ENCODE measurements around the gene SECISBP2L. TPM values are rescaled to one million over a fixed set of nuclear protein-coding genes. Genes with fewer than 3 reads are reported as not detected.

The SECISBP2L gene
- total and polyA plus RNA-seq, 9 of the 15 experiments (the other 6 are each of a cell fraction or from before 2014, with no cell fraction given), result 0.55 to 14.1 (median 10.4) TPM

DNA sequence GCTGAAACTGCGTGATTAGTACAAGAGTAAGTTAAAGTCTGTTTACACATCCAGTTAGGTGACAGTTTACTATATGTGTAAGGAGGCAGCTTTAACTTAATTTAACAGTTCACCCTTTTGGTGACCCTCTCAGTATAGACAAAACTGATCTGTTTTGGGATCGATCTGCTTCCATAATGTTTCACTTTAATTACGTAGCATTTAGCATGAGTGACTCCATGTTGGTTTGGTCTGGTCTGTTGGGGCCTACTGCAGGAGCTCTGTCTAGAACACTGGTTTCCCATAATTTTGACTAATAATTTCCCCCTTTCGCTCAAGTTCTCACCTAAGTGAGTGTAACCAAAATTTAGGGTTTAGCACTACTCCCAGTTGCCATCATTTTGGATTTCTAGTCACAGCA lies 6.4 kb upstream of the SECISBP2L start:
- no peaks in the 10 kb centered on the region for H3K36me3 ChIP-seq (ENCODE audit: control insufficient read depth, insufficient read depth, low read length)
- in situ Hi-C loops (cut with MboI), result no loop called here
- BruUV-seq (replicated peaks), result no TSS peak
- H3K9me1 ChIP-seq (ENCODE audit: control insufficient read depth, insufficient read depth, low read length), result no peaks in the 10 kb centered on the region
- POLR2A ChIA-PET, result no interaction called here
- H3K27me3 ChIP-seq (ENCODE audit: control insufficient read depth in 2 of 2, insufficient read depth in 2 of 2, low read length in 2 of 2), result no peaks in the 10 kb centered on the region
- intact Hi-C loops (cut with micrococcal nuclease), result no loop called here
- H4K20me1 ChIP-seq (replicated peaks; ENCODE audit: control insufficient read depth, insufficient read depth, low read length), result no peaks in the 10 kb centered on the region
- H2AFZ ChIP-seq (ENCODE audit: low read depth, low read length), result no peak overlapping the region
- 47% methylated on average over 4 of the region's 4 CpGs for WGBS (ENCODE audit: insufficient coverage, low coverage, missing lambda C conversion rate)
- no peak for ATAC-seq
- no peaks in the 10 kb centered on the region for H3K79me2 ChIP-seq (ENCODE audit: control insufficient read depth, insufficient read depth, low read length)
- DNase-seq (ENCODE audit: extremely low read depth in 1 of 4, low spot score in 3 of 4), result no peak
- no peaks in the 10 kb centered on the region for H3K9me3 ChIP-seq (replicated peaks; ENCODE audit: control insufficient read depth, insufficient read depth, low read depth, low read length)
- H3K27ac ChIP-seq (ENCODE audit: extremely low read depth, low read depth, low read length), result no peak overlapping the region
- no peak overlapping the region for H3K4me3 ChIP-seq
- FAIRE-seq, result no peak
- no peaks in the 10 kb centered on the region; a peak in 2 of 5 replicates for H3K4me1 ChIP-seq (replicated peaks in 1 of 2; ENCODE audit: control insufficient read depth in 2 of 2, insufficient read depth in 2 of 2, low read length in 2 of 2)
- CTCF ChIA-PET (ENCODE audit: low intra/inter-chr PET ratio), result no interaction called here
- no peak overlapping the region for H3K4me2 ChIP-seq (ENCODE audit: insufficient read depth, low read length)
- H3K9ac ChIP-seq (ENCODE audit: insufficient read depth in 1 of 2, low read depth in 2 of 2, low read length in 2 of 2), result no peak overlapping the region
- no peak for TF ChIP-seq ZNF77 (CRISPR knock-in tag; IDR thresholded peaks at IDR 0.05)
- TF ChIP-seq, protein P1, sequence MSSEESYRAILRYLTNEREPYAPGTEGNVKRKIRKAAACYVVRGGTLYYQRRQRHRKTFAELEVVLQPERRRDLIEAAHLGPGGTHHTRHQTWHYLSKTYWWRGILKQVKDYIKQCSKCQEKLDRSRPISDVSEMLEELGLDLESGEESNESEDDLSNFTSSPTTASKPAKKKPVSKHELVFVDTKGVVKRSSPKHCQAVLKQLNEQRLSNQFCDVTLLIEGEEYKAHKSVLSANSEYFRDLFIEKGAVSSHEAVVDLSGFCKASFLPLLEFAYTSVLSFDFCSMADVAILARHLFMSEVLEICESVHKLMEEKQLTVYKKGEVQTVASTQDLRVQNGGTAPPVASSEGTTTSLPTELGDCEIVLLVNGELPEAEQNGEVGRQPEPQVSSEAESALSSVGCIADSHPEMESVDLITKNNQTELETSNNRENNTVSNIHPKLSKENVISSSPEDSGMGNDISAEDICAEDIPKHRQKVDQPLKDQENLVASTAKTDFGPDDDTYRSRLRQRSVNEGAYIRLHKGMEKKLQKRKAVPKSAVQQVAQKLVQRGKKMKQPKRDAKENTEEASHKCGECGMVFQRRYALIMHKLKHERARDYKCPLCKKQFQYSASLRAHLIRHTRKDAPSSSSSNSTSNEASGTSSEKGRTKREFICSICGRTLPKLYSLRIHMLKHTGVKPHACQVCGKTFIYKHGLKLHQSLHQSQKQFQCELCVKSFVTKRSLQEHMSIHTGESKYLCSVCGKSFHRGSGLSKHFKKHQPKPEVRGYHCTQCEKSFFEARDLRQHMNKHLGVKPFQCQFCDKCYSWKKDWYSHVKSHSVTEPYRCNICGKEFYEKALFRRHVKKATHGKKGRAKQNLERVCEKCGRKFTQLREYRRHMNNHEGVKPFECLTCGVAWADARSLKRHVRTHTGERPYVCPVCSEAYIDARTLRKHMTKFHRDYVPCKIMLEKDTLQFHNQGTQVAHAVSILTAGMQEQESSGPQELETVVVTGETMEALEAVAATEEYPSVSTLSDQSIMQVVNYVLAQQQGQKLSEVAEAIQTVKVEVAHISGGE (CRISPR knock-in tag; IDR thresholded peaks at IDR 0.05), result no peak
- no peak for TF ChIP-seq ZSCAN29 (IDR thresholded peaks at IDR 0.05)
- no peak for TF ChIP-seq CREBBP (IDR thresholded peaks at IDR 0.05; ENCODE audit: low read depth, low read length)
- TF ChIP-seq, protein P2, sequence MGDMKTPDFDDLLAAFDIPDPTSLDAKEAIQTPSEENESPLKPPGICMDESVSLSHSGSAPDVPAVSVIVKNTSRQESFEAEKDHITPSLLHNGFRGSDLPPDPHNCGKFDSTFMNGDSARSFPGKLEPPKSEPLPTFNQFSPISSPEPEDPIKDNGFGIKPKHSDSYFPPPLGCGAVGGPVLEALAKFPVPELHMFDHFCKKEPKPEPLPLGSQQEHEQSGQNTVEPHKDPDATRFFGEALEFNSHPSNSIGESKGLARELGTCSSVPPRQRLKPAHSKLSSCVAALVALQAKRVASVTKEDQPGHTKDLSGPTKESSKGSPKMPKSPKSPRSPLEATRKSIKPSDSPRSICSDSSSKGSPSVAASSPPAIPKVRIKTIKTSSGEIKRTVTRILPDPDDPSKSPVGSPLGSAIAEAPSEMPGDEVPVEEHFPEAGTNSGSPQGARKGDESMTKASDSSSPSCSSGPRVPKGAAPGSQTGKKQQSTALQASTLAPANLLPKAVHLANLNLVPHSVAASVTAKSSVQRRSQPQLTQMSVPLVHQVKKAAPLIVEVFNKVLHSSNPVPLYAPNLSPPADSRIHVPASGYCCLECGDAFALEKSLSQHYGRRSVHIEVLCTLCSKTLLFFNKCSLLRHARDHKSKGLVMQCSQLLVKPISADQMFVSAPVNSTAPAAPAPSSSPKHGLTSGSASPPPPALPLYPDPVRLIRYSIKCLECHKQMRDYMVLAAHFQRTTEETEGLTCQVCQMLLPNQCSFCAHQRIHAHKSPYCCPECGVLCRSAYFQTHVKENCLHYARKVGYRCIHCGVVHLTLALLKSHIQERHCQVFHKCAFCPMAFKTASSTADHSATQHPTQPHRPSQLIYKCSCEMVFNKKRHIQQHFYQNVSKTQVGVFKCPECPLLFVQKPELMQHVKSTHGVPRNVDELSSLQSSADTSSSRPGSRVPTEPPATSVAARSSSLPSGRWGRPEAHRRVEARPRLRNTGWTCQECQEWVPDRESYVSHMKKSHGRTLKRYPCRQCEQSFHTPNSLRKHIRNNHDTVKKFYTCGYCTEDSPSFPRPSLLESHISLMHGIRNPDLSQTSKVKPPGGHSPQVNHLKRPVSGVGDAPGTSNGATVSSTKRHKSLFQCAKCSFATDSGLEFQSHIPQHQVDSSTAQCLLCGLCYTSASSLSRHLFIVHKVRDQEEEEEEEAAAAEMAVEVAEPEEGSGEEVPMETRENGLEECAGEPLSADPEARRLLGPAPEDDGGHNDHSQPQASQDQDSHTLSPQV (IDR thresholded peaks at IDR 0.05), result peak; percentile 72
- no peak for TF ChIP-seq RNF2 (IDR thresholded peaks at IDR 0.05)
- TF ChIP-seq RCOR1 (IDR thresholded peaks at IDR 0.05; ENCODE audit: borderline replicate concordance in 1 of 2, low read depth in 2 of 2, low read length in 2 of 2), result no peak
- TF ChIP-seq OTX1 (CRISPR knock-in tag; IDR thresholded peaks at IDR 0.05), result no peak
- TF ChIP-seq ZBED1 (IDR thresholded peaks at IDR 0.05), result no peak
- TF ChIP-seq CBX5 (IDR thresholded peaks at IDR 0.05; ENCODE audit: borderline replicate concordance, low read depth), result no peak
- TF ChIP-seq, protein P3, sequence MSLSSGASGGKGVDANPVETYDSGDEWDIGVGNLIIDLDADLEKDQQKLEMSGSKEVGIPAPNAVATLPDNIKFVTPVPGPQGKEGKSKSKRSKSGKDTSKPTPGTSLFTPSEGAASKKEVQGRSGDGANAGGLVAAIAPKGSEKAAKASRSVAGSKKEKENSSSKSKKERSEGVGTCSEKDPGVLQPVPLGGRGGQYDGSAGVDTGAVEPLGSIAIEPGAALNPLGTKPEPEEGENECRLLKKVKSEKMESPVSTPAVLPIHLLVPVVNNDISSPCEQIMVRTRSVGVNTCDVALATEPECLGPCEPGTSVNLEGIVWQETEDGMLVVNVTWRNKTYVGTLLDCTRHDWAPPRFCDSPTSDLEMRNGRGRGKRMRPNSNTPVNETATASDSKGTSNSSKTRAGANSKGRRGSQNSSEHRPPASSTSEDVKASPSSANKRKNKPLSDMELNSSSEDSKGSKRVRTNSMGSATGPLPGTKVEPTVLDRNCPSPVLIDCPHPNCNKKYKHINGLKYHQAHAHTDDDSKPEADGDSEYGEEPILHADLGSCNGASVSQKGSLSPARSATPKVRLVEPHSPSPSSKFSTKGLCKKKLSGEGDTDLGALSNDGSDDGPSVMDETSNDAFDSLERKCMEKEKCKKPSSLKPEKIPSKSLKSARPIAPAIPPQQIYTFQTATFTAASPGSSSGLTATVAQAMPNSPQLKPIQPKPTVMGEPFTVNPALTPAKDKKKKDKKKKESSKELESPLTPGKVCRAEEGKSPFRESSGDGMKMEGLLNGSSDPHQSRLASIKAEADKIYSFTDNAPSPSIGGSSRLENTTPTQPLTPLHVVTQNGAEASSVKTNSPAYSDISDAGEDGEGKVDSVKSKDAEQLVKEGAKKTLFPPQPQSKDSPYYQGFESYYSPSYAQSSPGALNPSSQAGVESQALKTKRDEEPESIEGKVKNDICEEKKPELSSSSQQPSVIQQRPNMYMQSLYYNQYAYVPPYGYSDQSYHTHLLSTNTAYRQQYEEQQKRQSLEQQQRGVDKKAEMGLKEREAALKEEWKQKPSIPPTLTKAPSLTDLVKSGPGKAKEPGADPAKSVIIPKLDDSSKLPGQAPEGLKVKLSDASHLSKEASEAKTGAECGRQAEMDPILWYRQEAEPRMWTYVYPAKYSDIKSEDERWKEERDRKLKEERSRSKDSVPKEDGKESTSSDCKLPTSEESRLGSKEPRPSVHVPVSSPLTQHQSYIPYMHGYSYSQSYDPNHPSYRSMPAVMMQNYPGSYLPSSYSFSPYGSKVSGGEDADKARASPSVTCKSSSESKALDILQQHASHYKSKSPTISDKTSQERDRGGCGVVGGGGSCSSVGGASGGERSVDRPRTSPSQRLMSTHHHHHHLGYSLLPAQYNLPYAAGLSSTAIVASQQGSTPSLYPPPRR (CRISPR knock-in tag; IDR thresholded peaks at IDR 0.05; ENCODE audit: borderline replicate concordance), result no peak
